ENCODE data around the gene GPA33.
A peak's percentile ranks its signal among the peaks of the same experiment; 100 is the strongest.

Gene GPA33

DNA sequence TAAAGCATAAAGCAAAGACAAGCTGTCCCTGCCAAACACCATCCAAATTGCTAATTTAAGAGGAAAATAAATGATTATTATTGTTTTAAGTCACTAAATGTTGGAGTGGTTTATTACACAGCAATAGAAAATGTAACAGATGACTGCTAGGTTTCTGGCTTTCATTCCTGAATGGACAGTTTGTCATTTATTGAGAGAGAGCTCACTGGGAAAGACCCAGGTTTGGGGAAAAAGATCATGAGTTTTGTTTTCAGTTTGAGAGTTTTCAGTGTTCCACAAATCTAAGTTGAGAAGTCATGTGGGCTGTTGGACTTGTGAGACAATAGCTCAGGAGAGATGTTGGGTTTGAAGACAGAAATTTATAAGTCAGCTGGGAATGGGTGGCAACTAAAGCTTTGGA, 5.4 kb downstream of the GPA33 start:
- no peak for DNase-seq

DNA sequence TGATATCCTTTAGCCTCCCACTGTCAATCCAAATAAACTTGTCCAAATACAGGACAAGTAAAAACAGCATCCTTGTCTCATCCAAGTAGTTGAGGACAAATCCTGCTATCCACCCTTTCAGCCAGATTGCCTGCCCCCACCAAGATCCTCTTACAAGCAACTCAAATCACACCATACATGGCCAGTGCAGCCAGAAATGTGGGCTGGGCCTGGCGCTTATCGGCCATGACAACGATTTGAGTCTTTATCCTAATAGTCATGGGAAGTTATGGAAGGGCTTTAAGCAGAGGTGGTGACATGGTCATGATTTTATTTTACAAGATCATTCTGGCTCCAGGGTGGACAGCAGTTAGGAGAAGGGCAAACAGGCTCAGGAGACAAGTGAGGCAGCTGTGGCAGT, 6.3 kb downstream of the GPA33 start:
- no peak for DNase-seq

DNA sequence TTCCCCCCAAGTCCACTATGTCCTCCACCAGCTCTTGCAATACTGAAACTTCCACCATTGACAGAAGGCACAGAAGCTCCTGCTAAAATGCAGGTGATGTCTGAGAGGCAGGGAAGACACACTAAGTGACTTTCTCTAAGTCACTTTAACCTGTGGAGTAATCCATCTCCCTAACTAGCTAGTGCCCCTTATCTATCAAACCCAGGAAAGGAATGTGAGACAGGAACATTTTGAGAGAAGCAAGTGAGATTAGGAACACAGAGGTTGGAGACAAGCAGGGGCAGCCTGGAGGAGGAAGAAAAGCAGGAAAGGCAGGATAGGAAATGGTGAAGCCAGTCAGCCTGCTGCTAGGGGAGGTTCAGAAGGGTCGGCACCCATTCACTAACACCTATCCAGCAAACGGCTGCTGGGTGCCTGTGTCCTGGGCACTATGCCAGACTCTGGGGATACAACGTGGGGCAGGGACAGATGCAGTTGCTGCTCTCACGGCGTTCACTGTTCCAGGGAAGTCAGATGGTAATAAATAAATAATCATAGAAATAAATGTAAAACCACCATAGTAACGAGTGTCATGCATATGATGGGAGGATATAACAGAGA, 7.0 kb downstream of the GPA33 start:
- no peak for DNase-seq

DNA sequence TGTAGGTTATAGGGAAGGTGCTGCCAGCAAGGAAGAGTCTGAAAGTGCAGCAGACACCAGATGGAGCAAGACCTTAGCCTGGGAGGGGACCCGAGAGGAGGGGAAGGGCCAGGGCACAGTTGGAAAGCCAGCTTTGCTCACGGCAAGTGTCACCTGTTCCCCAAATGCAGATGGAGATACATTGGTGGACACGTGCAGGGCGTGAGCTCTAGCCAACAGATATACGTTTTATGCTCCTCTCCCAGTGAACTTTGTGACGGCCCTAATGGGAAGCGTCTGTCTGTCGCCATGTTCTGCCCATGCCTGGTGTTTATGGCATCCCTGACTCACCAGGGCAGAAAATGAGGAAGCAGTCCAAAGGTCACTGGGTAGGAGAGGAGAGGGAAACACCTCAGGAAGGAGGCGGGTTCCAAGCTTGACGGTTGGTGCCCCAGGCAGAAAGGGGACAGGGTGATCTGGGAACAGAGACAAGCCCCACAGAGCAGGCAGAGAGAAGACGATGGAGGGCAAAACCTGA, 7.6 kb downstream of the GPA33 start:
- no peak for DNase-seq

DNA sequence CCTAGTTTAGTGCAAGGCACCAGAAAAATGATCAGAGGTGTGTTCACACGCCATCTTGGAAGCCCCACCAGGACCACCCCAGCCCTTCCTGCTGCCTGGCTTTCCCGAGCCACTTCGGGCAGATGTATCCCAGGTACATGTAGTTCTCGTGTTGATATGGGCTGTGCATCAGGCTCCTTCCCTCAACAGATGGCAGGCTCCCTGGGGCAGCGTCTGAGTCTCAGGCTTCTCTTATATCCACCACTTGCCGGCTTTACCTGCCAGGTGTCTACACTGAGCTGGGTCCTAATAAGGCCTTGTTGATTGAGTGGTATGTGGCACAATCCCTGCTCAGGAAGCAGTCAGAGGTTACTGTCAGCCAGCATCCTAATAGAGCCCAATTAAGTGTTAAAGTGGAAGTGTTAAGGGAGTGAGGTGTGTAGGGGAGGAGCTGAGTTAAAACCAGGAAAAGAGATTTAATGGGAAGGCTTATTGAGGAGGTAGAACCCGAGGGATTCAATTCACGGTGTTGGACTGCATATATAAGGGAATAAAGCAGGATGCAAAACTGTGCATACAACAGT, 8.5 kb downstream of the GPA33 start:
- DNase-seq, result no peak

DNA sequence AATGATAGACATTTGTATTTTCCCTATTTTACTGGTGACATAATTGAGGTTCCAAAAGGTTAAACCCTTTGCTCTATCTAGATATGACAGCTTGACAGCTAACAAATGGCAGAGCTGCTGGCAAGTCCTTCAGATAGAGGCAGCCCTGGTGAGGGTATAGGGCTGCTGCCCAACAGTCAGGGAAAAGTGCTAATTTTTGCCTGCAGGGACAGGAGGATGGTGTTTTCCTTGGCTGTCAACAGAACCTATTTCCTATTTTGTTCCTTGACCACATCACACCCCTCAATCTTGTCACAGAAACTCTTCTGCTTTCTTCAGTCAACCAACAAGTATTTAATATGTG, 12.3 kb downstream of the GPA33 start:
- no peak for DNase-seq

DNA sequence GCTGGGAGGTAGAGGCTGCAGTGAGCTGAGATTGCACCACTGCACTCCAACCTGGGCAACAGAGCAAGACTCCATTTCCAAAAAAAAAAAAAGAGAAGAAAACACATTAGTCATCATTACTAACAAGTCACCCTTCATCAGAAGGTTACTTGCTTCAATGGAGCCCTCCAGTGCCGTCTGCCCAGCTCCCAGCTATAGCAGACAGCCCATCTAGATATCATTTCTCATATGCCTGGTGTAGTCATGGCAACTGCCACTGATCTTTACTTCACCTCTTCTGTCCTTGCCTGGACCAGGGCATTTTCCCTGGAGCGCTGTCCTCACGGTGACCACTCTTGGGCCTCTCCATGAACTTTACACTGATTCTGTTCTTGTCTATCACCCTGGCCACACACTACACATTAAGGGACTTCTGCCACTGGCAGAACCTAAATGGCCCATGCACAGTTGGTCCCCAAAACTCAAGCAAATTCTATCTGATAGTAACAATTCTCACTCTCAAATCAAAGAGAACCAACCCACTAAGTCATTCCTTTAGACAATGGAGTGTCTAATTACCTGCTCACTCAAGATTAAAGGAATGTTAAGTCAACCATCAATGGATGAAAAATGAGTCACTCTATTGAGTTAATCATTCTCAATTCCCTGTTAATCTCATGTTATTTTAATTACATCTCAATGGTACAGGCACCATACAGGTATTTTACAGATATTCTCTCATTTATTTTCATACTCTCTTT, 12.9 kb downstream of the GPA33 start:
- no peak for DNase-seq

DNA sequence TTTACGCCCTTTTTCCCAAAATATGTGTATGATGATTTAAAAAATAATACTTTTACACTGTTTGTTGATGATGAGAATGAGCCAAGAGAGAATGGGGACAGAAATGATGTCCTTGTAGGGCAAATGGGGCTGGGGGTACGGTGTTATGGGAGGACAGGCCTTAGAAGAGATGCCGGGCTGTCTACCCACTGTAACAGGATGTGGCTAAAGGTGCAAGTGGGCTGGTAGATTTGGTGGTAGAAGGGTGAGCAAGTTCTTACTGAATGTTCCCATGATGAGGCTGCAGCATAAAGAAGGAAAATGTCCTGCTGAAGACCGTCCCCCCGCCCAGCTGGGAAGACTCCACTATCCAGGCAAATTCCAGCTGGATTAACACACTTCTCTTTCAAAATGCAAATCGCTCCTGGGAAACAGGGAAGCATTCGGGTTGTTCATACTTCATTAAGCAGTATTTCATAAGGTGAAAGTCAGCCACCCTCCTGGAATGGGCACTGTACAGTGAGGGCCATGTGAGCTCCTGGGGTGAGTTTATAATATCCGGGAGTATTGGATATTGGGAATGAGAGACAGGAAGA, 14.0 kb downstream of the GPA33 start:
- no peak for DNase-seq

DNA sequence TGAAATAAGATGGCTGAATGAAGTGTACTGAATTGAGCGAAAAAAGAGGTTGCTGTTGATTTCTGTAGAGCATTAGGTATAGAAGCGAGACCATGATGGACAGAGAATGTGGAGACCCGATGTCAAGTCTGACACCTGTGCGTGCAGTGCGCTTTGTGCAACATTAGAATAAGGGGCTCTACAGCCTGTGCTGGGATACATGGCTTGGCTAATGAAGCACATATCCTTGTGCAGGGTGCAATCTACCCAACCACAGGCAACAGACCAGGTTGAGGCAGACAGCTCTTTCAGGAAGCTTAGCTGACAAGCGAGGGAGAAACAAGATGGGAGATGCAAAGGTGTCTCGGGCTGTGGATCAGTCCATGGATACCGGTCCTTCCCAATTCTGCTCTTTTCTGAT, 18.9 kb downstream of the GPA33 start:
- no peak for DNase-seq

DNA sequence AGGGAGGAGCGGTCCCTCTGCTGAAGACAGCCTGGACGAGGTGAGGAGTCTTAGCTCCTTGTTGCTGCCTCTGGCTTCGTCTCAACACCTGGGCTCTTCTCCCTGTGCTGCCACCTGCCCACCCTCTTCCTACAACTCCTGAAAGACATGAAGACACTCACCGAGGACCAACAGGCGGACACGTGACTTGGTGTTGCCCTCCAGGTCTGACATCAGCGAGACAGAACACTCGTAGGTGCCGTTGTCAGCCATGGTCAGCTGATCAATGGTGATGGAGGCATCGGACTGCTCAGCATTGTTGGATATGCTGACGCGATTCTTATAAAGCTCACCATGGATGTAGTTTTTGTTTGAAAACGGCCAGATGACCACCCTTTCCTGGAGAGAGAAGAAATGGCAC, 21.4 kb downstream of the GPA33 start:
- no peak for DNase-seq

DNA sequence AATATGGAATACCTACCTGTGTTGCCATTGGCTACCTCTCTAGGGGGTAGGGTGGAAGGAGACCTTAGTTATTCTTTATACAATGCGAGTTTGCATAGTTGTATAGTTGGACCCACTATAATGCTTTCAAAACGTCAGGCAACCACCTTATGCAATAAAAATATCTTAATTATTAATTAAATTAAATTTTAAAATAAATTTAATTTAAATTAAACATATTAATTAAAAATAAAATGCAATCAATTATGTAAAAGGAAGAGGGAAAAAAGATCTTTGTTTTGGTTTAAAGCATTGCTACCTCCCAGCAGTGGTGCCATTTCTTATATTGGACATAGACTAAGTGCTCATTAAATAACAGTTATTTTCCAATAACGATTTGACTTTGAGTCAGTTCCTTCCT, 22.3 kb downstream of the GPA33 start:
- no peak for DNase-seq

DNA sequence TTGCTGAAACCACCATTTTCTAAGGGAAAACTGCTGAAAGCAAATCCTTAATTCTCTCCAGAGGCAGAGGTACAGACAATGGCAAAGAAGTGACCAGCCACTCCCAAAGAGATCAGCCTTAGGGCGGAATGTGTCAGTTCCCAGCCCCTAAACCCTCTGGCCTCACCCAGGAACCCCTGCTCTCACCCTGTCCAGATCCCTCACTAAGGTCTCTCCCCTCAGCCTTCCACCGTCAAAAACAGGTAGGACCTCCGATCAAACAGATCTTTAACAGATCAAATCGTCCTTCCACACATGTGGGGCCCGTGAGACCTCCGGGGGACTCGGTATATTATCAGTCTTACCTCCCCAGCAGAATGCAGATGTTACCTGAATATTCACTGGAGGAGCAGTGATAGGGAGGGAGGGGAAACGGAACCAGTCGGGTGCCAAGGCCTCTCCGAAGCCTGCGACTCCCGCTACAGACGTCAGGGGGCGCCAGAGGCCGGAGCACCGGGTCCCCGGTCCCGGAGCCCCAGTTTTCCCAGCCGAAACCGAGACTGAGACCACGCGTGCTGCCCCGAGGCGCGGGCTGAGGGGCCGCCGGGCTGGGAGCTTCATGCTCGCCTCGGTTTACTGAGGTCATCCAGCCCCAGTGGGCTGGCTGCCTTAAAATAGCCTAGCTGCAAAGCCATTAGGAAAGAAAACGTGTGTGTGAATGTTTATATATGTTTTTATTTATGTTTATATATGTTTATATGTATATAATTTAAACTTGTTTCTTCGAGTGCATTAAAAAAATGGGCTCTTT, 23.6 kb downstream of the GPA33 start:
- DNase-seq, result peak; percentile 58

DNA sequence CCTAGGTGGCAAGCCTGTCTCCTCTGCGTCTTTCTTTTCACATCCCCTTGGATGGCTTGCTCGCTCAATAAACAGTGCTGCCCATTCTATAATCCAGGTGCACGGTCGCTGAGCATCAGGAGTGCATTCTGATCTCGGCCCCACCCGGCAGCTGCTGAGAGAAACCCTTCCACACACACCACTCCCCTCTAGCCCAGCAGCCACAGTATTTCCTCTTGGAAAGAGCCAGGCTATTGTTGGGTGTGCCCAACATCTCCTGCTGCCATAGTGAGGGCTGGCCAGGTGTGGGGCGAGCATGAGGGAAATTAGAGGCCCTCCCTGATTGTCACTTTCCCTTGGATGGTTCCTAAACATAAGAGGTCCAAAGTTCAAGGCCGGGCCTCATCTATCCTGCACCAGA, 24.7 kb downstream of the GPA33 start:
- no peak for DNase-seq

DNA sequence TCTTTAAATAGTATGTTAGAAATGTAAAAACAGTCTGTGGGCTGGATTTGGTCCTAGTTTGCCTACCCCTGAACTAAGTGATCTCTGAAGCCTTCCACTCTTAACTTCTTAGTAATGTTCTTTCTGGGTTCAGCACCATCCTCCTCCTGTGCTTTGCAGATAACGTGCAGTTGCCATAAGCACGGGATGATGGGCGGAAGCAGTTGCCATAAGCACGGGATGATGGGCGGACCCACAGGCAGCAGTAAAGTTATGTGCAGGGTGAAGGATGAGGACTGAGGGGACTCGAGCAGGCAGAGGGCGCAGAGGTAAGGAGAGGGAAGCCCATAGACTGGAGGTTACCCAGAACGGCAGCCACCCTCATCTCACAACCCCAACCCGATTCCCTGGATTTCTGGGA, 25.6 kb downstream of the GPA33 start:
- peak; percentile 63 for DNase-seq

DNA sequence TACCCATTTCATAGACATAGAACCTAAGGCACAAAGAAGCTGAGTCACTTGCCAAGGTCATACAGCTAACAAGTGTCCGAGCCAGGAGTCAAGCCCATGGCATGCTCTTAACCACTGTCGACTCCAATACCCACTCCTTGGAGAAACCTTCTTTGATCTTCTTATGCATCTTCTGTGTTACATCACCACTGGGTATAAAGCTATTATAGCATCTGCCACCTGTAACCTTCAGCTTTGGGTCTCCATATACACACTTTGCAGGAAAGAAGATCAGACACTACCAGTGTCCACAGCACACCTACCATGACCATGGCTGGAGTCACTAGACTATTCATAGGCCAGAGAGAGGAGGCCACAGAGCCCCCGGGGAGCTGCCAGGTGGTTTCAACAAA, 29.1 kb downstream of the GPA33 start:
- no peak for DNase-seq

DNA sequence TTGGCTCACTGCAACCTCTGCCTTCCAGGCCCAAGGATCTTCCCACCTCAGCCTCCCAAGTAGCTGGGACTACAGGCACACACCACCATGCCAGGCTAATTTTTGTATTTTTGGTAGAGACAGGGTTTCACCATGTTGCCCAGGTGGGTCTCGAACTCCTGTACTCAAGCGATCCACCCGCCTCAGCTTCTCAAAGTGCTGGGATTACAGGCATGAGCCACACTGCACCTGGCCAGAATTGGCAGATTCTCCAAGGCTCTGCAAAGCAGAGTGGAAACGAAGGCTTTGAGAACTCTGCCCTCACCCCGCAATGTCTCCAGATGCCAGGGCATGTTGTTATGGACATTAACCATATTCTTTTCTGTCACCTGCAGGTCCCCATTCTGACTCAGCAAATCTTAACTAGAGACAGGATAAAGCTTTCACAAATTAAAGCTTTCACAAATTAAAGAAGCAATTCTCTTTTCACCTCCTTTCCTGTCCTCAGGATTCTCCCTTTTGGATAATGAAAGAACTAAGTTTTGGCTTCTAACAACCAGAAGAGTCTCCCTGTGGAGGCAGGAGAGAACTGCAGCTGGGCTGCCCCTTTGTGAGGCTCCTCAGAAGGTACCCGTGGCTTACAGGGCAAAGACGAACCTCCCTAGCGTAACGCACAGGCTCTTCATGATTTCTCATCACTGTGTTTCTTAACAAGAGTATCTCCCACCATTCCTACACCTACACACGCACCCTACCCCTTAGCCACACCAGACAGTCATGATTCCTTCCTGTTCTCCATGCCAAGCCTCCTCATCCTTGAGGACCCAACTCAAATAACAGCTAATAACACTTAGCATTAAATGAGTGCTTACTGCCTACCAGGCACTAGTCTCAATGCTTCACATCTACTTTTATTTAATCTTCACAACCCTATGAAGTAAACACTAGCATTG, 29.8 kb downstream of the GPA33 start:
- no peak for DNase-seq

DNA sequence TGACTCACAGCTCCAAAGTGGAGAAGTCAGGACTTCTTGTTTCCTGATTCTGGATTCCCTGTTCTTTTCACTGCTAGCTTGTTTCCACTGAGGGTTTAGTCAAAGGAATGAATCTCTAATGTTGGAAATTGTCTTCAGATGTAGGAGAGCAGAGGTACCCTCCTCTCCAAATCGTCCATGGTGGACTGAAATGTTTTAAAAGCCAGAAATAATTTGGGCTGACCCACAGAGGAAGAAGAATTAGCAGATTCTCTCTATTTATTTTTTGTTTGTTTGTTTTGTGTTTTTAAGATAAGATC, 30.4 kb downstream of the GPA33 start:
- DNase-seq, result no peak

DNA sequence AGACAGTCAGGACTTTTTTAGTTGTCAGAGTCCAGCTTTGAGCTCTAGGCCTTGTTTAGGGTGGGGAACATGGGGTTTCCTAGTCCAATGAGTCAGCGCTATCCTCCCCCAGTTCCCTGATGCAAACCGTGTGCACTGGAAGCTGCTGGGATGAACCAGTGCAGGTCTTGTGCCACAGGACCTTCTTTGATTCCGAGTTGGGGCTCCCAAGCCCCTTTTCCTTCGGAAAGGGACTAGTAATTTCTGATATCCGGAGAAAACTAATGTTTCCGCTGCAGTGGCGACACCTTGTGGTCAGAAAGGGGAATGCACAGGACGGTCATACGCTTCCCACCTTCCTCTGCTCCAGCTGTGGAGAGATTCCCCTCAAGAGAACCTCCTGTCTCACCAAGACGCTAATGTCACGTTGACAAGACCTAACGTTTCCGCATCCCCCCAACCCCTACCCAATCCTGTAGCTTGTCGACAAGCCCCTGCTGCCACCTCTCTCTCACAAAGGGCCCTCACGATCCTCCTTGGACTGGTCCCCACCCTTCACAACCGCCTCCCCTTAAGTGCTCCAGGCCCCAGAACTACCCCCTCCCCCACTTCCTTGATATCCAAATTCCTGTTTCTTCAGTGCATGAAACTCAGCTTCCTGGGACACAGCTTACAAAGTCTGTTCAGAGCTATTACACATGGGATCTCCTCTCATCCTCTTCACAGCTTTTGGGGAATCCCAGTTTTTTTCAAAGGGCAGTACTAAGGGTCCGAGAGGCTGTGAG, 30.9 kb downstream of the GPA33 start:
- DNase-seq, result peak; percentile 75

DNA sequence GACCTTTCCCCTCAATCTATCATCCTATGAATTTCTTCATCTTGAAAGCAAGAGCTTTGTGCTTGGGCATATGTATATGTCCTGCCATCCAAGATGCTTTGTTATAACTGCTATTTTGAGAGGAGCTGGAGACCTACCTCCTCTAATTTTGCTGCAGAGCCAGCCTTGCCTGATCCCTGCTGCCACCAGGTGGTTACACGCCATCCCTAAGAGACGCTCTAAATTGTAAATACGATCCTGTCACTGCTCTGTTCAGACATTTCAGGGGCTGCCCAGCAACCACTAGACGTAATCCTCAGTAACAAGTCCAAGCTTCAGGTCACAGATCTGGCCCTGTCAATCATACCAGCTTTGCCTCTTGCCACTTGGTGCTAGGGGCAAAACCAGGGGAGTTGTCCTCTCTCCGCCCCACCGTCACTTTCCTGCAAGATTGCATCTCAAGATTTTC, 32.9 kb downstream of the GPA33 start:
- peak; percentile 60 for DNase-seq

DNA sequence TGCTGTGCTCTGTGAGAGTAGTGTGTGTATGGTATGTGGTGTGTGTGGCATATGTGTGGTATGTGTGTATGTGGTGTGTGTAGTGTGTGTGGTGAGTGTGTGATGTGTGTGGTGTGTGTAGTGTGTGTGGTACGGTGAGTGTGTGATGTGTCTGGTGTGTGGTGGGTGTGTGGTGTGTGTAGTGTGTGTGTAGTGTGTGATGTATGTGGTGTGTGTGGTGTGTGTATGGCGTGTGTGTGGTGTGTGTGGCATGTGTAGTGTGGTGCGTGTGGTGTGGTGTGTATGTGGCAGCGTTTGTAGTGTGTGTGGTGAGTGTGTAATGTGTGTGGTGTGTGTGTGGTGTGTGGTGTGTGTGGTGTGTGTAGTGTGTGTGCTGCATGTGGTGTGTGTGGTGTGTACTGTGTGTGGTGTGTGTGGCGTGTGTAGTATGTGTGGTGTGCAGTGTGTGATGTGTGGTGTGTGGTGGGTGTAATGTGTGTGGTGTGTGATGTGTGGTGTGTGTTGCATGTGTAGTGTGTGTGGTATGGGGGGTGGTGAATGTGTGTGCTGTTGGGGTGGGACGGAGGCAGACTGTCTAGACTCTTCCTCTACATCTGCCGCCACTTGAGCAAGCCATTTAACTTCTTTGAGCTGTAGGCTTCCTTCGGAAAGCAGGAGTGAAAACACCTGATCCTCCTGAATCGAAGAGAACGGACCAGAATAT, 33.5 kb downstream of the GPA33 start:
- no peak for DNase-seq
